ENCODE measurements around the gene CHD3. TPM values are rescaled to one million over a fixed set of nuclear protein-coding genes. Genes with fewer than 3 reads are reported as not detected.

Gene CHD3
- total RNA-seq, 1 donor from 2014 or later: 129 TPM

DNA sequence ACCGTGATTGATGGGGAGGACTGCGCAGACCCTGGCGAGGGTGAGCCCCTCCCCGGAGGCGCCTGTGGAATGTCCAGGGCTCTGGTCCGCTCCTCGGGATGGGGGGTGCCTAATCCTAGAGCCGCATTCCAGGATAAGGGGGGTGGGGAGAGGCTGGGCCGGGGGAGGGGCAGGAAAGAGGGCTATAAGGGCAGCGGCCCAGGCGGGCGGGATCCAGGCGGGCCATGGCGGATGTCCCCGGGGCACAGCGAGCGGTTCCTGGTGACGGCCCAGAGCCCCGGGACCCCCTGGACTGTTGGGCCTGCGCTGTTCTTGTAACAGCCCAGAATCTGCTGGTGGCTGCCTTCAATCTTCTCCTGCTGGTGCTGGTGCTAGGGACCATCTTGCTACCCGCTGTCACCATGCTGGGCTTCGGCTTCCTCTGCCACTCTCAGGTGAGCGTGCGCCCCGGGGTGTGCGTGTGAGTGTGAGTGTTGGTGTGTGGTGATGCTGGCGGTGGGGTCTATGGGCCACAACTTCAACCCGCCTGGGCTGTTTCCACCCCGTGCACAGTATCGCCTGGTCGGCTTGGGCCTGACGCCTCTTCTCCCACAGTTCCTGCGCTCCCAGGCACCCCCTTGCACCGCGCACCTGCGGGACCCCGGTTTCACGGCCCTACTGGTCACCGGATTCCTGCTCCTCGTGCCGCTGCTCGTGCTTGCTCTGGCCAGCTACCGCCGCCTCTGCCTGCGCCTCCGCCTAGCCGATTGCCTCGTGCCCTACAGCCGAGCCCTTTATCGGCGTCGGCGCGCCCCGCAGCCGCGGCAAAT, 33.5 kb upstream of the CHD3 start, which contains the start of gene TMEM88:
Gene TMEM88 (plus strand): TSS at position 216 of the 809 bp plus-strand sequence. CDS start 9 bp downstream, at position 225.
- peak within 1 kb of the TSS; percentile 61 for H3K27ac Mint-ChIP-seq (ENCODE audit: unreplicated experiment)

GRCh38 chr17:7855660-7856010, 33.0 kb upstream of the CHD3 start:
- no peaks in the 10 kb centered on the region for H3K9me3 Mint-ChIP-seq (ENCODE audit: low read depth)
- H3K4me1 Mint-ChIP-seq (ENCODE audit: low read depth): peaks cover 5% of the 10 kb centered on the region
- no peak for TF ChIP-seq CTCF (IDR thresholded peaks at IDR 0.05)
- no peak overlapping the region for H3K4me3 Mint-ChIP-seq (ENCODE audit: unreplicated experiment)
- no peak for DNase-seq (ENCODE audit: low spot score)
- H3K27me3 Mint-ChIP-seq (ENCODE audit: low read depth): no peaks in the 10 kb centered on the region
- H3K27ac Mint-ChIP-seq (ENCODE audit: unreplicated experiment): no peak overlapping the region
- H3K36me3 Mint-ChIP-seq (ENCODE audit: low read depth): peaks cover 9% of the 10 kb centered on the region

More for the DNA sequence above, 33.5 kb upstream of the CHD3 start, which contains the start of gene TMEM88:
- H3K4me3 Mint-ChIP-seq (ENCODE audit: unreplicated experiment): no peak within 1 kb of the TSS
- peaks cover 5% of the 10 kb centered on the region for H3K4me1 Mint-ChIP-seq (ENCODE audit: low read depth)
- no peaks in the 10 kb centered on the region for H3K27me3 Mint-ChIP-seq (ENCODE audit: low read depth)
- no peak for DNase-seq (ENCODE audit: low spot score)
- no peak for TF ChIP-seq CTCF (IDR thresholded peaks at IDR 0.05)
- no peaks in the 10 kb centered on the region for H3K9me3 Mint-ChIP-seq (ENCODE audit: low read depth)
- peaks cover 9% of the 10 kb centered on the region for H3K36me3 Mint-ChIP-seq (ENCODE audit: low read depth)

GRCh38 chr17:7856011-7856810, 32.4 kb upstream of the CHD3 start:
- H3K9me3 Mint-ChIP-seq (ENCODE audit: low read depth): no peaks in the 10 kb centered on the region
- no peak overlapping the region for H3K27ac Mint-ChIP-seq (ENCODE audit: unreplicated experiment)
- no peak for DNase-seq (ENCODE audit: low spot score)
- H3K4me3 Mint-ChIP-seq (ENCODE audit: unreplicated experiment): no peak overlapping the region
- no peak for TF ChIP-seq CTCF (IDR thresholded peaks at IDR 0.05)
- peaks cover 5% of the 10 kb centered on the region for H3K4me1 Mint-ChIP-seq (ENCODE audit: low read depth)
- peaks cover 5% of the 10 kb centered on the region for H3K36me3 Mint-ChIP-seq (ENCODE audit: low read depth)
- no peaks in the 10 kb centered on the region for H3K27me3 Mint-ChIP-seq (ENCODE audit: low read depth)

GRCh38 chr17:7856811-7857712, 31.5 kb upstream of the CHD3 start, which contains the start of gene NAA38:
TSS of gene NAA38 (minus strand) at chr17:7857559. CDS start at chr17:7857463, 96 bp downstream.
- H3K27me3 Mint-ChIP-seq (ENCODE audit: low read depth): no peaks in the 10 kb centered on the region
- no peaks in the 10 kb centered on the region for H3K4me1 Mint-ChIP-seq (ENCODE audit: low read depth)
- DNase-seq (ENCODE audit: low spot score): peak; percentile 98
- H3K4me3 Mint-ChIP-seq (ENCODE audit: unreplicated experiment): no peak within 1 kb of the TSS
- H3K9me3 Mint-ChIP-seq (ENCODE audit: low read depth): no peaks in the 10 kb centered on the region
- peak; percentile 73 for TF ChIP-seq CTCF (IDR thresholded peaks at IDR 0.05)
- peaks cover 2% of the 10 kb centered on the region for H3K36me3 Mint-ChIP-seq (ENCODE audit: low read depth)
- H3K27ac Mint-ChIP-seq (ENCODE audit: unreplicated experiment): no peak within 1 kb of the TSS
